Superior temporal gyrus (tissue), 1 donor: ENCODE data around the gene ZBTB7A.
"Not testable (repeated sequence)": the region's sequence is repeated elsewhere in the genome, so short reads cannot be mapped to it uniquely, and the experiment has no call there.

Experiments
- DNase-seq: peaks from one replicate; pipeline ENCODE4 v3.0.0-alpha.2; 2016; ENCODE audit errors: extremely low spot score

Gene ZBTB7A

GRCh38 chr19:4016486-4016885, 50.2 kb downstream of the ZBTB7A start:
- DNase-seq: peak; percentile 89

- no peak for DNase-seq
These were observed 50.8 kb downstream of the ZBTB7A start for GRCh38 chr19:4015705-4016402.

- no peak for DNase-seq
These were observed 51.9 kb downstream of the ZBTB7A start for GRCh38 chr19:4014541-4015491.

GRCh38 chr19:4013886-4014540, 52.7 kb downstream of the ZBTB7A start:
- no peak for DNase-seq

GRCh38 chr19:4012975-4013634, 53.6 kb downstream of the ZBTB7A start:
- DNase-seq: no peak

- no peak for DNase-seq
These were observed 54.4 kb downstream of the ZBTB7A start for GRCh38 chr19:4012092-4012974.

- DNase-seq: not testable (repeated sequence)
These were observed 55.3 kb downstream of the ZBTB7A start for GRCh38 chr19:4011430-4011829.

- no peak for DNase-seq
These were observed 55.9 kb downstream of the ZBTB7A start for GRCh38 chr19:4010808-4011110.

- no peak for DNase-seq
These were observed 56.5 kb downstream of the ZBTB7A start for GRCh38 chr19:4009990-4010807.

- no peak for DNase-seq
These were observed 58.7 kb downstream of the ZBTB7A start for GRCh38 chr19:4007836-4008539.

- peak; percentile 94 for DNase-seq
These were observed 59.5 kb downstream of the ZBTB7A start, which contains the start of gene PIAS4 for GRCh38 chr19:4007021-4007835. Gene PIAS4 (plus strand): TSS chr19:4007736. CDS start chr19:4007761, 25 bp downstream.

- not testable (repeated sequence) for DNase-seq
These were observed 61.3 kb downstream of the ZBTB7A start for GRCh38 chr19:4005436-4005835.

GRCh38 chr19:4000798-4001197, 65.9 kb downstream of the ZBTB7A start:
- DNase-seq: not testable (repeated sequence)

- not testable (repeated sequence) for DNase-seq
These were observed 67.9 kb downstream of the ZBTB7A start for GRCh38 chr19:3998667-3999412.

GRCh38 chr19:3995607-3996006, 71.1 kb downstream of the ZBTB7A start:
- DNase-seq: no peak
